SH-SY5Y (cell line): ENCODE measurements around the gene YIPF3.

Experiments
- GATA2 ChIP-seq: IDR thresholded peaks from 2 replicates; pipeline ENCODE4 v1.6.1; 2011; ENCODE audit warnings: mild to moderate bottlenecking, low read depth, low read length
- GATA3 ChIP-seq: IDR thresholded peaks from 2 replicates; pipeline ENCODE4 v1.6.1; 2011; ENCODE audit warnings: low read depth, mild to moderate bottlenecking, low read length, moderate library complexity

GRCh38 chr6:43468240-43468639 is 48.5 kb downstream of the YIPF3 start:
- no peak for TF ChIP-seq GATA2
- TF ChIP-seq GATA3, result no peak
